ENCODE measurements around the gene TTC28. TPM values are rescaled to one million over a fixed set of nuclear protein-coding genes. Genes with fewer than 3 reads are reported as not detected.
"Not testable (repeated sequence)": the region's sequence is repeated elsewhere in the genome, so short reads cannot be mapped to it uniquely, and the experiment has no call there.

Gene TTC28
- total RNA-seq, 1 experiment from 2014 or later = not detected

DNA sequence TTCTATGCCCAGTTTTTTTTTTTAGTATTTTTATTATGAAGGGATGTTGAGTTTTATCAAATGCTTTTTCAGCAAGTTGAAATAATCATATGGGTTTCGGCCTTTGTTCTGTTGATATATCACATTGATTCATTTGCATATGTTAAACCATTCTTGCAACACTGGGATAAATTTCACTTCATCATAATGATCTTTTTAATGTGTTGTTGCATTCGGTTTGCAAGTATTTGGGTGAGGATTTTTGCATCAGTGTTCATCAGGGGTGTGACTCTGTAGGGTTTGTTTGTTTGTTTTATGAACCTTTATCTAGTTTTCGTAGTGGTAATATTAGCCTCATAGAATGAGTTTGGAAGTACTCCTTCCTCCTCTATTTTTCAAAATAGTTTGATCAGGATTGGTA lies 103.5 kb downstream of the TTC28 start:
- no peak for DNase-seq (ENCODE audit: unreplicated experiment)
- H3K36me3 Mint-ChIP-seq (ENCODE audit: insufficient read depth, unreplicated experiment) = no peaks in the 10 kb centered on the region
- H3K9me3 Mint-ChIP-seq (ENCODE audit: unreplicated experiment) = no peaks in the 10 kb centered on the region
- no peak overlapping the region for H3K27ac Mint-ChIP-seq (ENCODE audit: low read depth, unreplicated experiment)
- CTCF ChIA-PET = no interaction called here
- POLR2A ChIA-PET = no interaction called here
- no peak overlapping the region for H3K4me3 Mint-ChIP-seq (ENCODE audit: unreplicated experiment)
- H3K4me1 Mint-ChIP-seq (ENCODE audit: insufficient read depth, unreplicated experiment) = no peaks in the 10 kb centered on the region
- TF ChIP-seq CTCF (IDR thresholded peaks at IDR 0.05; ENCODE audit: unreplicated experiment) = no peak
- BruUV-seq (replicated peaks) = no TSS peak
- peaks cover 60% of the 10 kb centered on the region for H3K27me3 Mint-ChIP-seq (ENCODE audit: insufficient read depth, unreplicated experiment)
- intact Hi-C loops (cut with micrococcal nuclease) = no loop called here

DNA sequence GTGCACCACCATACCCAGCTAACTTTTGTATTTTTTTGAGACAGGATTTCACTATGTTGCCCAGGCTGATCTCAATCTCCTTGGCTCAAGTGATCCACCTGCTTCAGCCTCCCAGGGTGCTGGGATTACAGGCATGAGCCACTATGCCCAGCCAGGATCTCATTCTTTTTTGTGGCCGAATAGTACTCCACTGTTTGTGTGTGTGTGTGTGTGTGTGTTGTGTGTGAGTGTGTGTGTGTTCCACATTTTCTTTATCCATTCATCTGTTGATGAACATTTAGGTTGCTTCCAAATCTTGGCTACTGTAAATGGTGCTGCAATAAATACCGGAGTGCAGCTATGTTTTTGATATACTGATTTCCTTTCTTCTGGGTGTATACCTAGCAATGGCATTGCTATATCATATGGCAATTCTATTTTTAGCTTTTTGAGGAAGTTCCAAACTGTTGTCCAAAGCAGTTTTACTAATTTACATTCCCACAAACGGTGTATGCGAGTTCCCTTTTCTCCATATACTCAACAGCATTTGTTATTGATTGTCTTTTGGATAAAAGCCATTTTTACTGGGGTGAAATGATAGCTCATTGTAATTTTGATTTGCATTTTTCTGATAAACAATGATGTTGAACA lies 105.4 kb downstream of the TTC28 start:
- Mint-ChIP-seq H3K36me3 (ENCODE audit: insufficient read depth, unreplicated experiment) (no peaks in the 10 kb centered on the region), H3K4me3 (ENCODE audit: unreplicated experiment) (no peak overlapping the region), H3K27ac (ENCODE audit: low read depth, unreplicated experiment) (no peak overlapping the region), H3K4me1 (ENCODE audit: insufficient read depth, unreplicated experiment) (no peaks in the 10 kb centered on the region), H3K9me3 (ENCODE audit: unreplicated experiment) (no peaks in the 10 kb centered on the region), H3K27me3 (ENCODE audit: insufficient read depth, unreplicated experiment) (peaks cover 64% of the 10 kb centered on the region)
- no peak for TF ChIP-seq CTCF (IDR thresholded peaks at IDR 0.05; ENCODE audit: unreplicated experiment)
- intact Hi-C loops (cut with micrococcal nuclease) = no loop called here
- BruUV-seq (replicated peaks) = no TSS peak
- ChIA-PET CTCF (interaction anchor here (0.6 to 0.8 kb wide), 3 partner anchors 9 to 555 kb away, joined by 3 to 5 read pairs (median 3); no protein-coding TSS in a partner anchor), POLR2A (interaction anchor here (0.6 to 1.0 kb wide), 3 partner anchors 8 to 335 kb away, joined by 3 to 4 read pairs (median 3); no protein-coding TSS in a partner anchor)
- no peak for DNase-seq (ENCODE audit: unreplicated experiment)

DNA sequence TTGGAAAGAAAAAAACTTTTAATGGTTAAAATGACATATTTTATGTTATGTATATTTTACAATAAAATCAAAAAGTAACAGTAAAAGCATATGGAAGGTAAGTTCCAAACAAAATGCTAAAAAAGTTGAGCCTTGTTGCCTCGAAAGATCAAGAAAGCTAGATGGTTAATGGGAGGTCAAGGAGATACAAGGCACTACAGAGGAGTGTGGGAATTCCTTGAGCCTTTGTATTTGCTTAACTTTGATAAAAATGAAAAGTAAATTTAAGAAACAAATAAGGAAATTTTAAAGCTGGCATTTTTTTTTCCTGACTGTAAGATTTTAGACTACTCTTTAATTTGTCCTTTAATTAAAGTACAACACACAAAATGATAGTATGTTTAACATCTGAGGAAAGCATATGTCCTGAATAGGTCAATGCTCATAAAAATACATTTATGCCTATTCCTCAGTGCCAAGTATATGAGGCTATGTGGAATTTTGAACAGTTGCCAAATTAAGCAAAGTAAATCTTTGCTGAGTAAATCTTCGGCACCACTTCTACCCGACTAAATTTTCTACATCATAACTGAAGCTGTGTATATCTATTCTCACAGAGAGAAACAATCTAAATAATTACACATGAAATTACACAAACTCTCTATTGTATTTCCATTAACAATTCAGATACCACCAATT lies 108.8 kb downstream of the TTC28 start:
- H3K27me3 Mint-ChIP-seq (ENCODE audit: insufficient read depth, unreplicated experiment) = peaks cover 42% of the 10 kb centered on the region
- no TSS peak for BruUV-seq (replicated peaks)
- H3K27ac Mint-ChIP-seq (ENCODE audit: low read depth, unreplicated experiment) = no peak overlapping the region
- ChIA-PET CTCF (no interaction called here), POLR2A (no interaction called here)
- no peak overlapping the region for H3K4me3 Mint-ChIP-seq (ENCODE audit: unreplicated experiment)
- no peaks in the 10 kb centered on the region for H3K4me1 Mint-ChIP-seq (ENCODE audit: insufficient read depth, unreplicated experiment)
- DNase-seq (ENCODE audit: unreplicated experiment) = peak; percentile 36
- H3K9me3 Mint-ChIP-seq (ENCODE audit: unreplicated experiment) = no peaks in the 10 kb centered on the region
- intact Hi-C loops (cut with micrococcal nuclease) = no loop called here
- H3K36me3 Mint-ChIP-seq (ENCODE audit: insufficient read depth, unreplicated experiment) = no peaks in the 10 kb centered on the region
- no peak for TF ChIP-seq CTCF (IDR thresholded peaks at IDR 0.05; ENCODE audit: unreplicated experiment)

GRCh38 chr22:28568974-28569373 lies 110.7 kb downstream of the TTC28 start:
- DNase-seq (ENCODE audit: unreplicated experiment); H3K27ac Mint-ChIP-seq (ENCODE audit: low read depth, unreplicated experiment); H3K4me1 Mint-ChIP-seq (ENCODE audit: insufficient read depth, unreplicated experiment); H3K9me3 Mint-ChIP-seq (ENCODE audit: unreplicated experiment); intact Hi-C loops (cut with micrococcal nuclease); BruUV-seq (replicated peaks); CTCF ChIA-PET; H3K36me3 Mint-ChIP-seq (ENCODE audit: insufficient read depth, unreplicated experiment); H3K4me3 Mint-ChIP-seq (ENCODE audit: unreplicated experiment); POLR2A ChIA-PET: not testable (repeated sequence)
- H3K27me3 Mint-ChIP-seq (ENCODE audit: insufficient read depth, unreplicated experiment) = peaks cover 24% of the 10 kb centered on the region
